Spleen (tissue), 11 donors: ENCODE data around the gene SRSF4. TPM values are rescaled to one million over a fixed set of nuclear protein-coding genes. Genes with fewer than 3 reads are reported as not detected.
A peak's percentile ranks its signal among the peaks of the same experiment; 100 is the strongest.
"Not testable (repeated sequence)": the region's sequence is repeated elsewhere in the genome, so short reads cannot be mapped to it uniquely, and the experiment has no call there.

Experiments
- DNase-seq: peaks from one replicate; pipeline ENCODE4 v3.0.0-alpha.2; 2020
- H3K27ac ChIP-seq, 8 donors: fragments of 200-600 bp; sonication (generic) in 7 of 8; 1 replicate in 4 of 8; 2 replicates in 4 of 8; pipeline versions ENCODE4 v1.5.0 to v1.8.0; 2016 to 2021; ENCODE audit warnings: inconsistent platforms in 4 of 8, mild to moderate bottlenecking in 4 of 8, moderate library complexity in 1 of 8
- H3K27me3 ChIP-seq, 7 donors: fragments of 200-600 bp; sonication (generic) in 6 of 7; replicated peaks in 1 of 7; 1 replicate in 4 of 7; 2 replicates in 3 of 7; pipeline versions ENCODE4 v1.5.0 to v1.8.0; 2016 to 2021; ENCODE audit warnings: inconsistent platforms in 3 of 7, mild to moderate bottlenecking in 1 of 7
- H3K36me3 ChIP-seq, 6 donors: fragments of 200-600 bp; sonication (generic) in 5 of 6; 1 replicate in 4 of 6; 2 replicates in 2 of 6; pipeline versions ENCODE4 v1.5.0 to v1.8.0; 2016 to 2021; ENCODE audit warnings: inconsistent platforms in 2 of 6
- H3K4me1 ChIP-seq, 6 donors: fragments of 200-600 bp; sonication (generic) in 5 of 6; 1 replicate in 3 of 6; 2 replicates in 3 of 6; pipeline versions ENCODE4 v1.5.0 to v1.8.0; 2016 to 2021; ENCODE audit warnings: inconsistent platforms in 3 of 6
- H3K4me3 ChIP-seq, 8 donors: fragments of 200-600 bp; sonication (generic) in 7 of 8; 1 replicate in 4 of 8; 2 replicates in 4 of 8; pipeline versions ENCODE4 v1.5.0 to v1.8.0; 2016 to 2021; ENCODE audit warnings: inconsistent platforms in 4 of 8, mild to moderate bottlenecking in 4 of 8, moderate library complexity in 2 of 8
- H3K9me3 ChIP-seq, 8 donors: fragments of 200-600 bp; sonication (generic) in 7 of 8; 1 replicate in 4 of 8; 2 replicates in 4 of 8; pipeline versions ENCODE4 v1.5.0 to v1.8.0; 2016 to 2021; ENCODE audit warnings: inconsistent platforms in 4 of 8
- POLR2A ChIP-seq, 3 donors: fragments of 450-650 bp; IDR thresholded peaks; one replicate each; pipeline ENCODE4 v1.5.1; 2017; ENCODE audit warnings: antibody characterized with exemption in 3 of 3, mild to moderate bottlenecking in 1 of 3
- POLR2AphosphoS5 ChIP-seq, 3 donors: sonication (generic); formaldehyde crosslinking; IDR thresholded peaks; one replicate each; pipeline ENCODE4 v1.5.1; 2017; ENCODE audit warnings: antibody characterized with exemption in 3 of 3
- WGBS, 5 donors: extraction: QIAGEN DNeasy Blood & Tissue Kit in 3 of 5; methylation state at CpG; one replicate each; pipeline versions ENCODE4 v1.1.5 to v1.1.7; 2013 to 2018; 5-methylcytosine and 5-hydroxymethylcytosine counted together
- intact Hi-C: fragments of 100-400 bp; cut with DNase I; formaldehyde crosslinking; loops from one replicate; pipeline ENCODE4 v1.15.0; 2023; ENCODE audit warnings: low total_unique reads
- polyA plus RNA-seq, 3 donors: library from polyadenylated mRNA; stranded (reverse); fragments of 200-250 nt; gene quantifications; one replicate each; pipeline ENCODE4 v1.2.1, GENCODE V29; 2013
- total RNA-seq, 7 donors: library from RNA; depleted of rRNA in 3 of 7; stranded (reverse); fragments of >200 nt in 3 of 7; fragmentation: NEBNext Ultra II Directional in 4 of 7; extraction: Animal tissue kit (Norgen Biotek cat#: 25700) in 4 of 7; gene quantifications; one replicate each; pipeline versions ENCODE4 v1.1.0 to v1.2.1, GENCODE V29; 2016 to 2021
- TF ChIP-seq, protein P1 (sequence below), 11 experiments: fragments of 200-600 bp in 7 of 11; fragments of 450-650 bp in 4 of 11; sonication (generic) in 4 of 11; IDR thresholded peaks in 8 of 11; conservative IDR thresholded peaks in 3 of 11; 1 replicate in 7 of 11; 2 replicates in 4 of 11; pipeline versions ENCODE4 v1.4.0 to v1.8.0; 2016 to 2021; ENCODE audit warnings: antibody characterized with exemption in 11 of 11, inconsistent platforms in 4 of 11, mild to moderate bottlenecking in 1 of 11
- donor health status: healthy with polysubstance abuse.
- donor health status: DM: no; HTN: no; CAD: no; lungs with moderate emphysema.
- donor health status: DM: no; HTN: no; CAD: no.
- donor health status: Bipolar disorder and iron deficiency.
- donor health status: healthy.
- donor health status: DM: no; HTN: no; CAD: no.
- donor health status: DM: yes; HTN: yes; CAD: no.

The SRSF4 gene
- total and polyA plus RNA-seq, 10 donors, result 36.9 to 94.7 (median 80.8) TPM

- intact Hi-C loops, result no loop called here
- TF ChIP-seq, protein P1, sequence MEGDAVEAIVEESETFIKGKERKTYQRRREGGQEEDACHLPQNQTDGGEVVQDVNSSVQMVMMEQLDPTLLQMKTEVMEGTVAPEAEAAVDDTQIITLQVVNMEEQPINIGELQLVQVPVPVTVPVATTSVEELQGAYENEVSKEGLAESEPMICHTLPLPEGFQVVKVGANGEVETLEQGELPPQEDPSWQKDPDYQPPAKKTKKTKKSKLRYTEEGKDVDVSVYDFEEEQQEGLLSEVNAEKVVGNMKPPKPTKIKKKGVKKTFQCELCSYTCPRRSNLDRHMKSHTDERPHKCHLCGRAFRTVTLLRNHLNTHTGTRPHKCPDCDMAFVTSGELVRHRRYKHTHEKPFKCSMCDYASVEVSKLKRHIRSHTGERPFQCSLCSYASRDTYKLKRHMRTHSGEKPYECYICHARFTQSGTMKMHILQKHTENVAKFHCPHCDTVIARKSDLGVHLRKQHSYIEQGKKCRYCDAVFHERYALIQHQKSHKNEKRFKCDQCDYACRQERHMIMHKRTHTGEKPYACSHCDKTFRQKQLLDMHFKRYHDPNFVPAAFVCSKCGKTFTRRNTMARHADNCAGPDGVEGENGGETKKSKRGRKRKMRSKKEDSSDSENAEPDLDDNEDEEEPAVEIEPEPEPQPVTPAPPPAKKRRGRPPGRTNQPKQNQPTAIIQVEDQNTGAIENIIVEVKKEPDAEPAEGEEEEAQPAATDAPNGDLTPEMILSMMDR (IDR thresholded peaks at IDR 0.05 in 8 of 11, conservative IDR thresholded peaks at IDR 0.05 in 3 of 11), result no peak
- no peak for TF ChIP-seq POLR2A (IDR thresholded peaks at IDR 0.05)
- TF ChIP-seq POLR2AphosphoS5 (IDR thresholded peaks at IDR 0.05), result no peak
- peak; percentile 73 for DNase-seq
- no peak overlapping the region for H3K27ac ChIP-seq
- H3K9me3 ChIP-seq, result no peaks in the 10 kb centered on the region
- H3K36me3 ChIP-seq, result no peaks in the 10 kb centered on the region
- H3K4me3 ChIP-seq, result no peak overlapping the region
- peaks cover 0 to 8% (median 4%) of the 10 kb centered on the region in 6 donors for H3K4me1 ChIP-seq
- WGBS, 5 donors, result 65 to 74% (median 73%) methylated on average over 45 to 55 of the region's 55 CpGs
- H3K27me3 ChIP-seq, result peaks cover 0 to 24% (median 0%) of the 10 kb centered on the region in 7 donors
Measured at GRCh38 chr1:29133861-29134694, 47.6 kb downstream of the SRSF4 start.

- intact Hi-C loops, result not testable (repeated sequence)
- whole genome bisulfite sequencing, 5 donors, result 95 to 99% (median 97%) methylated on average over 17 to 29 of the region's 29 CpGs
- H3K27me3 ChIP-seq, result peaks cover 0 to 40% (median 0%) of the 10 kb centered on the region in 7 donors
Measured at GRCh38 chr1:29131056-29131455, 50.6 kb downstream of the SRSF4 start.

GRCh38 chr1:29129916-29130315, 51.8 kb downstream of the SRSF4 start:
- H3K9me3 ChIP-seq, result no peaks in the 10 kb centered on the region
- WGBS, 5 donors, result 67 to 78% (median 72%) methylated on average over 5 of the region's 5 CpGs
- no peak overlapping the region for H3K4me3 ChIP-seq
- no peak for DNase-seq
- intact Hi-C loops, result no loop called here
- peaks cover 0 to 41% (median 7%) of the 10 kb centered on the region in 7 donors for H3K27me3 ChIP-seq
- H3K4me1 ChIP-seq, result peaks cover 0 to 12% (median 6%) of the 10 kb centered on the region in 6 donors
- no peak overlapping the region for H3K27ac ChIP-seq
- H3K36me3 ChIP-seq, result no peaks in the 10 kb centered on the region
- TF ChIP-seq POLR2AphosphoS5 (IDR thresholded peaks at IDR 0.05), result no peak
- TF ChIP-seq POLR2A (IDR thresholded peaks at IDR 0.05), result no peak
- TF ChIP-seq, protein P1 (IDR thresholded peaks at IDR 0.05 in 8 of 11, conservative IDR thresholded peaks at IDR 0.05 in 3 of 11), result no peak

More at GRCh38 chr1:29131056-29131455, 50.6 kb downstream of the SRSF4 start:
- DNase-seq, result peak; percentile 51
- not testable (repeated sequence) for H3K27ac ChIP-seq, H3K4me3 ChIP-seq, H3K36me3 ChIP-seq, H3K4me1 ChIP-seq, H3K9me3 ChIP-seq

GRCh38 chr1:29128739-29129138, 53.0 kb downstream of the SRSF4 start:
- Histone ChIP-seq H3K27me3 (peaks cover 0 to 41% (median 17%) of the 10 kb centered on the region in 7 donors), H3K4me1 (peaks cover 0 to 20% (median 16%) of the 10 kb centered on the region in 6 donors), H3K27ac (no peak overlapping the region), H3K36me3 (no peaks in the 10 kb centered on the region), H3K4me3 (no peak overlapping the region), H3K9me3 (no peaks in the 10 kb centered on the region)
- TF ChIP-seq, protein P1 (IDR thresholded peaks at IDR 0.05 in 8 of 11, conservative IDR thresholded peaks at IDR 0.05 in 3 of 11), result no peak
- TF ChIP-seq POLR2A (IDR thresholded peaks at IDR 0.05) (no peak), POLR2AphosphoS5 (IDR thresholded peaks at IDR 0.05) (no peak)
- intact Hi-C loops, result no loop called here
- 79 to 94% (median 85%) methylated on average over 5 to 6 of the region's 6 CpGs for WGBS, 5 donors
- no peak for DNase-seq
